IPS-18c (cell line): ENCODE results near the gene PTH1R.
"Not testable (repeated sequence)": the region's sequence is repeated elsewhere in the genome, so short reads cannot be mapped to it uniquely, and the experiment has no call there.

ENCODE experiments used
- H3K4me3 ChIP-seq: 2 replicates; pipeline ENCODE4 v1.7.0; 2013; ENCODE audit warnings: low read depth, mild to moderate bottlenecking, low read length, moderate library complexity; ENCODE audit not compliant: insufficient read depth
- H3K9me3 ChIP-seq: one replicate; pipeline ENCODE4 v1.6.1; 2013; ENCODE audit warnings: mild to moderate bottlenecking, low read length, moderate library complexity; ENCODE audit not compliant: control insufficient read depth, insufficient read depth

Gene PTH1R

DNA sequence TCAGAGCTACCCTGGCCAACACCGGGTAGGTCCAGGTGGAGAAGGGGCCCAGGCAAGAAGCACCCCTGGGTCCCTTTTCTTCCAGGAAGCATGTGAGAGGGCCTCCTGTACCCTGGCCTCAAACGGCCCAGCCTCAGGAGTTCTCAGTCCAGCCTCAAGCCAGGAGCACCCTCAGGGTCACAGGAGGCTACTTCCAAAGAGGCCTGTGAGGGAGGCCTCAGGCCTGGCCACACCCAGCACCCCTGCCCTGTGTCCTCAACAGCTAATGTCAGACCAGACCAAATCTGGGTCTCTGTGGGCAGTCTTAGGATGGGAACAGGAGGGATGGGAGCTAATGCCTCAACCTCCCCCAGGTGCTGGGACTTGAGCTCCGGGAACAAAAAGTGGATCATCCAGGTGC lies 23.5 kb downstream of the PTH1R start:
- no peaks in the 10 kb centered on the region for H3K9me3 ChIP-seq

DNA sequence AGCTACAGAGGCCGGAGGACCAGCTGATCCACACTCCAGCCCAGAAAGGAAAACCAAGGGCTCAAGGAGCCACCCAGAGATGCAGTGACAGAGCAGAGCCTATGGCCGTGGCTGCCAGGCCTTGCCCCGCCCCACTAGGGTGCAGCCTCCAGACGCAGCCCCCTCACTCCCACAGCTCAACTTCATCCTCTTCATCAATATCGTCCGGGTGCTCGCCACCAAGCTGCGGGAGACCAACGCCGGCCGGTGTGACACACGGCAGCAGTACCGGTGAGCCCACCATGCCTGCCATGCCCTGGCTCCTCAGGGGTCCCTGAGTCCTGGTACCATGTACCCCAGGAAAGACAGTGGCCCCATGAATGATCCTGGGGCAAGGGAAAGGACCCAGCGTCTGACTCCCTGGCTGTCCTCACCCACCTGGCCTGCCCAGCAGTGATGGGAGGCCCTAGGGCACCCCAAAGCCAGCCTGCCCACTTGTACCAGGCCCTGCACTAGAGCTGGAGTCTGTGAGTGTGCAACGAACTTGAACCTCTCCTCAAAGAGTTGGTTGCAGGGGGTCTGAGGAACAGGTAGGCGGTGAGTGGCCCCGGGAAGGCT lies 24.2 kb downstream of the PTH1R start:
- no peak overlapping the region for H3K4me3 ChIP-seq

More for the DNA sequence above, 23.5 kb downstream of the PTH1R start:
- H3K4me3 ChIP-seq = no peak overlapping the region

DNA sequence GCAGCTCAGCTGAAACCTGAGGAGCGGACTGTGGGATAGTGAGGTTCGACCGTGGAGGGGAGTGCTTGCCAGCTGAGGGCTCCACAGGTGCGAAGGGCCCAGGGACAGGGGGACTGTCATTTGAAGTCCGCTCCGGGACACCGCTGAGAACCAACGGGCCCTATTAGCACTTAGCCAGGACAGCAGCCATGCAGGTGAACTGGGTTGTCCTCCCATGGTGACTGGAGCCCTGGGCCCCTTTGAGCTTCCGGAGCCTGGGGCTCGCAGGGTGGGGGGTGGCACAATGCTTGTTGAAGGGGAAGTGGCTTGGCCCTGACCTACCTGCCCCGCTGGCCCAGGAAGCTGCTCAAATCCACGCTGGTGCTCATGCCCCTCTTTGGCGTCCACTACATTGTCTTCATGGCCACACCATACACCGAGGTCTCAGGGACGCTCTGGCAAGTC lies 24.7 kb downstream of the PTH1R start:
- no peak overlapping the region for H3K4me3 ChIP-seq
- H3K9me3 ChIP-seq = no peaks in the 10 kb centered on the region

More for the DNA sequence above, 24.2 kb downstream of the PTH1R start:
- H3K9me3 ChIP-seq = no peaks in the 10 kb centered on the region

DNA sequence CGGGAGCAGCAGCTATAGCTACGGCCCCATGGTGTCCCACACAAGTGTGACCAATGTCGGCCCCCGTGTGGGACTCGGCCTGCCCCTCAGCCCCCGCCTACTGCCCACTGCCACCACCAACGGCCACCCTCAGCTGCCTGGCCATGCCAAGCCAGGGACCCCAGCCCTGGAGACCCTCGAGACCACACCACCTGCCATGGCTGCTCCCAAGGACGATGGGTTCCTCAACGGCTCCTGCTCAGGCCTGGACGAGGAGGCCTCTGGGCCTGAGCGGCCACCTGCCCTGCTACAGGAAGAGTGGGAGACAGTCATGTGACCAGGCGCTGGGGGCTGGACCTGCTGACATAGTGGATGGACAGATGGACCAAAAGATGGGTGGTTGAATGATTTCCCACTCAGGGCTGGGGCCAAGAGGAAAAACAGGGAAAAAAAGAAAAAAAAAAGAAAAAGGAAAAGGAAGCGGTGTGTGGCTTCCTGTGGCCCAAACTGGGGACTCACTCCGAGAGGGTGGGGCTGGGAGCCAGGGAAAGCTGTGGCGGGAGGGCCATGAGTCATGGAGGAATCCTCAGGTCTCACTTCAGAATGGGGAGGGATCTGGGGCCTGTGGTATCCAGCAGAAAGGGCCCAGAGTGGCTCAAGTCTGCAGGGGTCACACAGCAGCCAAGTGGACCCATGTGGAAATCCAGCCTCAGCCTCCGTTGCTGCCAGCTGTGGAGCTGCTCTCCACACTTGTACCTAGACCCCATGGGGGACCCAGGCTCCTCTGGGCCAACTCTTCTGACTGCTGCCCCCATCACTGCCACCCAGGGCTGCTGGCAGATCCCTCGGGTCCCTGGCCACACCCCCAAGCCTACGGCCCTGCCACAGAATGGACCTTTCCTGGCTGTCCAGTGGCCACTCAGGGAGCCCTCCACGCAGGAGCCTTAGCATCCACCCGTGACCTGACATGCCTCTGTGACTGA lies 26.1 kb downstream of the PTH1R start:
- no peaks in the 10 kb centered on the region for H3K9me3 ChIP-seq
- H3K4me3 ChIP-seq = no peak overlapping the region

DNA sequence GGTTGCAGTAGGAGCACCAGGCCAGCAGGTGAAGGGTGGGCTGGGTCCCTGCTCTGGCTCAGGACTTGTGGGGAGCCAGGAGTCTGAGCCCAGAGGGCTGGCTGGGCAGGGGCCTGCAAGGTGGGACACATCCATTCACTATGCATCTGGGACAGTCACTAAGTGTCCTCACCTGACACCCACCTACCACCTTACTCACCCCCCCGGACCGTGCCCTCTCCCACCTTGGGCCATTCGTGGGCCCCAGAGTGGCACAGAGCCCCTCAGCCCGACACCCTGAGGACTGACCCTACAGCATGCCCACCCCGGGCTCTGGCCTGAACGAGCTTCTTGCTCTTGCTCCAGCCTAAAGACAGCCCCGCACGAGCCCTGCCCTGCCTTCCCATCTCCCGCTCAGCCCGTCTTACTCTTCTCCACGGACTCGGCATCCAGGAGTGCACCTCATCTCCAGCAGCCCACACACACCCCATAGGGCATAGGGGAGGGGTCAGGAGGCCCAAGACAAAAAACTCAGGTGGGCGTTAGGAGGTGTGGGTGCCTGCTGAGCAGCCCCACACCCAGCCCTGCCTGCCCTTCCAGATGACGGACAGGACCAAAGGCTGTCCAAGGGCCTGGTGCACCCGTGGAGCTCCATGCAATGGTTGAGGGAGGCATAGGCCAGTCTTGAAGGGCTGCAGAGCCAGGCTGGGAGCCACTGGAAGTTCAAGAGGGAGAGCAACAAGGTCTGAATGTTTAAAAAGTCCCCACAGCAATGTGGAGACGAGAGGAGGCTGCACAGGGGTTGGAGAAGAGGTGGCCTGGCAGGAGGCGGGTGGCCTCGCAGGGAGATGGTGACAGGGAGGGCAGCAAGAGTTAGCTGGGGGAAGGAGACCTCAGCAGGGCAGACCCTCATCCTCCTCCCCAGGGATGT lies 27.0 kb downstream of the PTH1R start:
- no peaks in the 10 kb centered on the region for H3K9me3 ChIP-seq
- no peak overlapping the region for H3K4me3 ChIP-seq

DNA sequence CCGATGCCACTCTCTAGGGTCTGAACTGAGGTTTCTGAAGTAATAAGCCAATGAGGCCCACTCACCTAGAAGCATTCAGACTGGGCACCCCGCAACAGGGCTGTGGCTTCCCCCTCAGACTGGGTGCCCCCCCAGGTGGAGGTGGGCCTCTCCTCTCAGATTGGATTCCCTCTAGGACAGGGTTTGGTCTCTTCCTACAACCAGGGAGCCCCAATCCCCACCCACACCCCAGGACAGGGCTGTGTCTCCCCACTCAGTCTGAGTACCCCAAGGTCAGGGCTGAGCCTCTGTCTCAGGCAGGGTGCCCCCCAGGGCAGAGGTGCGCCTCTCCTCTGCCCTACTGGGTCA lies 27.7 kb downstream of the PTH1R start:
- Histone ChIP-seq H3K4me3 (no peak overlapping the region), H3K9me3 (no peaks in the 10 kb centered on the region)

DNA sequence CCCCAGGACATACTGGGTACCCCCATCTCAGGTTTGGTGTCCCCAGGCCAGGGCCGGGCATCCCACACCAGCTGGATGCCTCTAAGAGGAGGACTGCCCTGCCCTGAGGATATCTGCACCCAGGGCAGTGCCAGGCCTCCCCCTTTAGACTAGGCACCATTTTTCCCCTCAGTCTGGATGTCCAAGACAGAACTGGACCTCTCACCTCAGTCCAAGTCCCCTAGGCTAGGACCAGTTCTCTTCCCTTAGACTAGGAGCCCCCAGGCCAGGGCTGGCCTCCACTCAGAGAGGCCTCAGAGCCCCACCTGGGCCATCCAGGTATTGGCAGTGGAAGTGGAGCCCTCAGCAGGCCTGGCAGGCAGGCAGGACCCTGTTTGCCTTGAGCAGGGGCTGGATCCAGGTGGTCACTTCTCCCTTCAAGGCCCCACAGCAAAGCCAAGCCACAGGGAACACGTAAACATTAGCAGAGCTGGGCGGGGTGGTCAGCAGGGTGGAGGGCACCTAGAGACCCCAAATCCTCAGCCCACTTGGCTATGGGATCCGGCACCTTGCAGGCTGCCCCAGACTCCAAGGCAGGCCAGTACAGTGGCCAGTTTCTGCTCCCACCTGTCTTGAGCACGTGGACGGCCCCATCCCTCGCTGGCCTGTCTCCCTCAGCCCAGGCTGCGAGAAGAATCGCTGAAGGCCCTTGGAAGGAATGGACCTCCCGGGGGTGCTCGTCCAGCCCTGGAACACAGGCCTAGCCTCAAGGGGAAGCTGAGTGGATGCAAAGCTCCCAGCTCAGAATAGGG lies 28.3 kb downstream of the PTH1R start:
- H3K4me3 ChIP-seq = no peak overlapping the region
- no peaks in the 10 kb centered on the region for H3K9me3 ChIP-seq

DNA sequence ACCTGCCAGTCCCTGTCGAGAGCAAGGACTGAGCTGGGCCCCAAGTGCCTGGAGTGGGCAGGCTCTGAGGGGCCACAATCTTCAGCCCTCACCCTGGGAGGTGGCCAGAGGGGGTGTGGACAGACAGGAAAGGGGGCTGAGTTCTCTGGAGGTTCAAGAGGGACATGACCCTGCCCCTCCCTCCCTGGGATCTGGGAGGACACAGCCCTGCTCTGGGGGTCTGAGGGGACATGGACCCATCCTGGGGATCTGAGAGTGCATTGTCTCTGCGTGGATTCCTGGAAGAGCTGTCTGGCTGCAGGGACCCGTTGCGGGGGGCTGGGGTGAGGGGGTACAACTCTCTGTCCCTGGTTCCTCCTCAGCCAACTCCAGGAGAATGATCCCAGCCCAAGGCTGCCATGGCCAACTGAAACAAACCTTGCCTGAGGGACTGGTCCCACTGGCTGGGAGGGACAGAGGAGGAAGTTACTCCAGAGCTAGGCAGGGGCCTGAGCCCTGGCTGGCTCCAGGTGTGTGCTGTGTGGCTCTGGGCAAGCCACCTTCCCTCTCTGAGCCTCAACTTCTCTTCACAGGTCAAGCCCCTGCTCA lies 29.0 kb downstream of the PTH1R start:
- H3K4me3 ChIP-seq = no peak overlapping the region
- no peaks in the 10 kb centered on the region for H3K9me3 ChIP-seq

DNA sequence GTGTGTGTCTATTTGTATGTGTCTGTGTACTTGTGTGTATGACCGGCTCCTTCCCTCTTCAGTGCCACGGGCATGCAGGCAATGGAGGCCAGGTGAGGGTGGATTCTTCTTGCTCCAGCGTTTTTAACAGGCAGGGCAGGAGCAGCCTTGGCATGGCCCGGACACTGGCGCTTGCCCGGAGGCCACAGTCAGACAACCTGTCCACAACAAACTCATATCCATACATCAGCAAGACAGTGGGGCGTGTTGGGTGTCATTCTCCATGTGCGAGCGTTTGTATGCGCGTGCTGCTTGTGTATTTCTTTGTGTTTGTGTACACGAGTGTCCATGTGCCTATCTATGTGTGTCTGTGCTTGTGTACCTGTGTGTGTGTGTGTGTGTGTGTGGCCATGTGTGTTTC lies 29.8 kb downstream of the PTH1R start:
- H3K9me3 ChIP-seq = no peaks in the 10 kb centered on the region

DNA sequence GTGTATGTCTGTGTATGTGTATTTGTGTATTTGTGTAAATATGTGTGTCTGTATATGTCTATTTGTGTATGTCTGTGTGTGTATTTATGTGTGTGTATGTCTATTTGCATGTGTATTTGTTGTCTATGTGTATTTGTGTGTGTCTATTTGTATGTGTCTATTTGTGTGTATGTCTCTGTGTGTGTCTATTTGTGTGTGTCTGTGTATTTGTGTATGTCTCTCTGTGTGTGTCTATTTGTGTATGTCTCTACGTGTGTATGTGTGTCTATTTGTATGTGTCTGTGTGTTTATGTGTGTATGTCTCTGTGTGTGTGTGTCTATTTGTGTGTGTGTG lies 30.4 kb downstream of the PTH1R start:
- Histone ChIP-seq H3K4me3 (no peak overlapping the region), H3K9me3 (no peaks in the 10 kb centered on the region)

More for the DNA sequence above, 29.8 kb downstream of the PTH1R start:
- H3K4me3 ChIP-seq = no peak overlapping the region

DNA sequence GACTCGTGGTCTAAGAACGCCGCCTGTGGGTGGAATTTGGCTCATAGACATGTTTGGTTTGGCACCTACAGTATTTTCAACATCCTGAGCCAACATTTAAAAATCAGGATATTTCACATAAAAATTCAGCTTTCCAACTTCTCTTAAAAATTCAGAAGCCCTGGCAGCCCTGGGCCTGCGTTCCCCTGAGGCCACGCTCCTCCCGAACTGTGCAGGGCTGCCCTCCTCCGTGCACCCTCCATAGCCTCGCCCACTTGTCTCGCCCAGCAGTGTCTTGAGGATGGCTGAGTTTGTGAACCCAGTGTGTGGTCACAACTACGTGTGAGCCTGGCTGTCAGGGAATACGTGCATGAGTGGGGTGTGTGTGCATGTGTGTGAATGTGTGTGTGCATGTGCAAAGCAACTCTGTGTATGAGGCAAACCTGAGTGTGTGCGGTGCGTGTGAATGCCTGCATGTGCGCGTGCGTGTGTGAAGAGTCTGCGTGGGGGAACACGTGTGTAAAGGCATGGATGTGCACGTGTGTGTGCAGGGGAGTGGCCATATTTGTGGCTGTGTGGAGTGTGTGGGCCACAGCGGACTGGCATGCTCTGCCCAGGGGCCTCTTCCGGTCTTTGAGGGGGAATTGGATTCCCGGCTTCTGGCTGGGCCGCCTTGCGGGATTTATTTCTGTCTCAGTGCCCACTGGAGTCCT lies 30.9 kb downstream of the PTH1R start:
- H3K9me3 ChIP-seq = no peaks in the 10 kb centered on the region
- no peak overlapping the region for H3K4me3 ChIP-seq

DNA sequence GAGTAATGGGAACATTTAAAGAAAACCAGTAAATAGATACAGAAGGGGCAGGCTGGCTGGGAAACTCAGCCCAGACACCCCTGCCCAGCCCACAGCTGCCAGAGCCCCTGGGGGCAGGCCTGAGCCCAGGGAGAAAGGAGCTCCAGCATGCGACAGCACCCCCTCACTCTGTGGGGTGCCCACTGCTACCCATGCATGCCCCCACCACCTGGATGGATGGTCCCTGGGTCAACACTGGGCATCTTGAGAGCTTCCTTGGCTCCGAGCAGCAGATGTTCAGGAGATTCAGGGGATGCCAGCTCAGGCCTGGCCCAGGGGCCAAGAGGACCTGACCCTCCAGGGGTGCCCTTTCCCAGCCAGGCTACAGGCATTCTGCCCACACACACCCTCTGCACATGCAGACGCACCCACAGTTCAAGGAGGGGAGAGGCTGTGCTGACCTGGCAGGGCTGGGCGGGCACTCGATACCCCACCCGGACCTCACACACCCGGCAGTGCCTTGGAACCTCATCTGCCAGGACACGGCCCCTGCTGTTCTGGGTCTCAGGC lies 31.5 kb downstream of the PTH1R start:
- no peaks in the 10 kb centered on the region for H3K9me3 ChIP-seq

DNA sequence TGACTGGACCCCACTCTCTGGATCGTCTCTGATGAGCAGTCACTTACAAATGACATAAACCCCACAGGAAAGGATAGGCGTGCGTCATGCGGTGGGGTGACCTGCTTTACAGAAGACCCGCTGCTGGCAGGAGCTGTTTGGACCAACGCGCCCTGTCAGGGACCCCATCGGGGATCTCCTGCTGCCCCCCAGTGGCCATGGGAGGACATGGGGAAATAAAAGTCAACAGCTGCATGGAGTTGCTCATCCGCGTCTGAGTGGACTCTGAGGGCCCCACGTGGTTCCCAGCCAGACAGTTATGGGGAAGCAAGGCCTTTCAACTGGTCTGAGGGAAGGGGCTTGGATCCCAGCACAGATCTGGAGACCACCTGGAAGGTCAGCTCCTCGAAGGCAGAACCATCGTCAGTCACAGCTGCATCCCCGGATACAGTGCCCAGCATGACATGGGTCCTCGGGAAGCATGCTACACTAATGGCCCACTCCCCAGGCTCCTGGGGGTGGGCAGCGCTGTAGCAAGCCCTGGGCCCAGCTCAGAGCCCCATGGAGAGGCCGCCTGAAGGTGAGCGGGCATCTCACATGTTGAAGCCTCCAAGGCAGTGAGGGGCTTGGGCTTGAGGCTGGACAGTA lies 32.1 kb downstream of the PTH1R start:
- H3K9me3 ChIP-seq = no peaks in the 10 kb centered on the region
- no peak overlapping the region for H3K4me3 ChIP-seq

More for the DNA sequence above, 31.5 kb downstream of the PTH1R start:
- no peak overlapping the region for H3K4me3 ChIP-seq

DNA sequence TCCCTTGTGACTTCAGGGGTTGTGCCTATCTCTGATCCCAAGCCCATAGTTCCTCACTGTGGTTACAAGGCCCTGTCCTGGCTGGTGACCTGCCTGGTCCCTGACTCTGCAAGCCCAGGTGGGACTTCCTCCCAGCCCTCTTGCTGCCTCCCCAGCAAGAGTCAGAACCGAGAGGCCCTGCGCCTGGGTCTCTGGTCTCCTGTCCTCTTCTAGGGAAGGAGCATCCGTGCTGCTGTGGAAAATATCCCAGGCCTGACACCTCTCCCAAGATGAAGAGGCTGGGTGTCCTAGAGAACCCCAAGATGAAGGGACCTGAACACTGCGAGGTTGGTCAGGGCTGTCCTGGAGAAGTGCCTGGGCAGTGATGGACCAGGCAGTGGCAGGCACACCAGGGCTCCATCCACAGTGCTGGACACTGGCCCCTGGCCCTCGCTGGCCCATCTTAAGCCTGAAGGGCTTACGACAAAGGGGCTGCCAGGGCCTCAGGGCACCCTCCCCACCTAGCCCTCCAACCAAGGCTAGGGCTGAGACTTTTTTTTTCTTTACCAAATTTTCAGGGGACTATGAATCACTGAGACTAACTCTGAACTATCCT lies 32.7 kb downstream of the PTH1R start:
- Histone ChIP-seq H3K4me3 (no peak overlapping the region), H3K9me3 (no peaks in the 10 kb centered on the region)

DNA sequence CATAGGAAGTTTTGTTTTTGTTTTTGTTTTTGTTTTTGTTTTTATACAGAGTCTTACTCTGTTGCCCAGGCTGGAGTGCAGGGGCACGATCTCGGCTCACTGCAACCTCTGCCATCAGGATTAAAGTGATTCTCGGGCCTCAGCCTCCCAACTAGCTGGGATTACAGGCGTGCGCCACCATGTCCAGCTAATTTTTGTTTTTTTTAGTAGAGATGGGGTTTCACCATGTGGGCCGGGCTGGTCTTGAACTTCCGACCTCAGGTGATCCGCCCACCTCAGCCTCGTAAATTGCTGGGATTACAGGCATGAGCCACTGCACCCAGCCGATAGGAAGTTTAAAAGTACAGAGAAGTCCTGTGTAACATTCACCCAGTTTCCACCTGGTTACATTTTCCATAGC lies 33.4 kb downstream of the PTH1R start:
- not testable (repeated sequence) for H3K9me3 ChIP-seq, H3K4me3 ChIP-seq
